AG04449 (cell line): ENCODE results near the gene ERLEC1.

Experiments
- CTCF ChIA-PET: fragments of 350-600 bp; formaldehyde crosslinking; extraction: SDS; loops from one replicate; lab custom pipeline; 2021; ENCODE audit warnings: antibody characterized with exemption; lab: Yijun Ruan, JAX
- POLR2A ChIA-PET: fragments of 400-600, 350-600 bp; formaldehyde crosslinking; extraction: SDS; loops from one replicate; lab custom pipeline; 2020; ENCODE audit warnings: antibody characterized with exemption, inconsistent platforms; lab: Yijun Ruan, JAX
- DNase-seq: peaks from one replicate; pipeline ENCODE4 v3.0.0-alpha.2; 2010; ENCODE audit warnings: low read depth, low spot score
- H3K4me3 ChIP-seq: 2 replicates; pipeline ENCODE4 v1.5.1; 2011; ENCODE audit warnings: low read depth, mild to moderate bottlenecking, control low read depth, low read length
- CTCF ChIP-seq: IDR thresholded peaks from one replicate; pipeline ENCODE4 v1.5.1; 2011; ENCODE audit warnings: mild to moderate bottlenecking, moderate library complexity, low read length, control low read depth, inconsistent platforms; ENCODE audit not compliant: insufficient read depth; ENCODE audit errors: missing control alignments

The ERLEC1 gene

GRCh38 chr2:53852532-53852931 lies 65.7 kb downstream of the ERLEC1 start:
- TF ChIP-seq CTCF = no peak
- CTCF ChIA-PET = no interaction called here
- H3K4me3 ChIP-seq = no peak overlapping the region
- no peak for DNase-seq
- POLR2A ChIA-PET = no interaction called here

- ChIA-PET POLR2A (no interaction called here), CTCF (no interaction called here)
- no peak overlapping the region for H3K4me3 ChIP-seq
- no peak for TF ChIP-seq CTCF
- DNase-seq = no peak
Measured at GRCh38 chr2:53854678-53855077, 67.8 kb downstream of the ERLEC1 start.

GRCh38 chr2:53856272-53856671 lies 69.4 kb downstream of the ERLEC1 start:
- TF ChIP-seq CTCF = no peak
- no peak overlapping the region for H3K4me3 ChIP-seq
- POLR2A ChIA-PET = no interaction called here
- CTCF ChIA-PET = no interaction called here
- DNase-seq = no peak

DNA sequence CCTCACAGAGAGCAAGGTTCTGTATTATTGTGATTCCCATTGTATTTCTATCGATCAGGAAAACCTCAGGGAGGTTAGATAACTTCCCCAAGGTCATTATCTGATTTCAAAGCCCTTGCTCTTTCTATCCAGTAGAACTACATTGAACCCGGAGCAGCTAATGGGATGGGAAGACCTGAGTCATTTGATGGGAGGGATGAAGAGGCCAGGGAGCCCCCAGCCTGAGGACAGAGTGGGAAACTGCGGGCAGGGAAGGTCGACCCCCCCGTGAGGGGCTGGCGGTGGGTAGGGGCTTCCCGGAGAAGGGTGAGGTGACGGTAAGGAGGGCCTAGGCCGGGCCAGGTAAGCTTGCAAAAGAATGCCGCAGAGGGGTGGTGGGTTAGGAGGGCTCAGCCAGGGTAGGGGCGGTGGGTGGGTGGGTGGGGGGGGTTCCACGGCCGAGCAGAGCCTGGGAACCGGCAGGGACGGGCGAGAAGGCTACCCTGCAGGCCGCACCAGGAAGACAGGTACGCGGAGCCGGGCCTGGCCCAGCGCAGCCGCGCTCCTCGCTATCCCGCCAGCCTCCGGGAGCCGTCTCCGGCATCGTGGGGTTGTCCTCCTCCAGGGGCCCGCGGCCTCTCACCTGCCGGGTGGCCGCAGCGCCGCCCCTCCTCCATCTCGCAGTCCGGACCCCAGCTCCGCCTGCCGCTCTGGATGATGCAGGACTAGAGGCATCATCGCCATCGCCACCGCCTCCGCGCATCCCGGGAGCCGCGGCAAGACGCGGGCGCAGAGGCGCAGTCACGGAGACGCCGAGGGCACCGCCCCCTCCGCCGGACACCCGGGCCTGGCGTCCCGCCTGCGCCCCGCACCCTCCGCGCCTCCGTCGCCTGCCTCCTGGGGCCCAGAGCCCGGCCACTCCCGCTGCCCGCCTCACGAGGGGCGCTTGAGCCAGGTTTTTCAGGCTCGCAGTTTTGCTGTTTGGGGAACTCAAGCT lies 72.7 kb downstream of the ERLEC1 start, which contains the start of gene GPR75:
GPR75 (minus strand) TSS at position 762 of the 976 bp plus-strand sequence. CDS start 5,211 bp downstream, outside the sequence.
- ChIA-PET CTCF (interaction anchor here (1.5 kb wide), 1 partner anchor 11 kb away, joined by 5 read pairs; no protein-coding TSS in a partner anchor), POLR2A (no interaction called here)
- H3K4me3 ChIP-seq = peak within 1 kb of the TSS; percentile 27
- no peak for TF ChIP-seq CTCF
- DNase-seq = no peak

GRCh38 chr2:53861824-53862223 lies 75.0 kb downstream of the ERLEC1 start:
- CTCF ChIA-PET = no interaction called here
- TF ChIP-seq CTCF = no peak
- POLR2A ChIA-PET = interaction anchor here (1.1 kb wide), 1 partner anchor 9 kb away, joined by 3 read pairs; no protein-coding TSS in a partner anchor
- H3K4me3 ChIP-seq = no peak overlapping the region
- no peak for DNase-seq

DNA sequence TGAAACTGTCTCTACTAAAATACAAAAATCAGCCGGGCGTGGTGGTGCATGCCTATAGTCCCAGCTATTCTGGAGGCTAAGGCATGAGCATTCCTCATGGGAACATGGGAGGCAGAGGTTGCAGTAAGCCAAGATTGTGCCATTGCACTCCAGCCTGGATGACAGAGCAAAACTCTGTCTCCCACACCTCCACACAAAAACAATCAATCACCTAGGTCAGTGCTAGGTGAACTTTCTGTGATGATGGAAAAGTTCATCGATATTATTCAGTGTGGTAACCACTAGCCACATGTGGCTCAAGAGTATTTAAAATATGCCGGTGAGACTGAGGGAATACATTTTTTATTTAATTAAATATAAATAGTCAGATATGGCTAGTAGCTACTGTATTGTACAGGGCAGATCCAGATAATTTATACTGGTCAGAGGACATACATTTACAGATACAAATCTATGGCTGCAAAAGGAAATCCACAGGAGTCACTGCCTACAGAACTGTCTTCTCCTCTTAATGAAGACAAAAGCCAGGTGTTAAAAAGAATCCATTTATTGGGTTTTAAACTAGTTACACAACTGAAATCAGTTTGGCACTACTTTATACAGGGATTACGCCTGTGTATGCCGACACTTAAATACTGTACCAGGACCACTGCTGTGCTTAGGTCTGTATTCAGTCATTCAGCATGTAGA lies 76.8 kb downstream of the ERLEC1 start:
- ChIA-PET CTCF (no interaction called here), POLR2A (no interaction called here)
- DNase-seq = no peak
- TF ChIP-seq CTCF = no peak
- H3K4me3 ChIP-seq = no peak overlapping the region
